K562 (cell line): Measurements from ENCODE around the gene KIAA0040. TPM values are rescaled to one million over a fixed set of nuclear protein-coding genes. Genes with fewer than 3 reads are reported as not detected.

ENCODE experiments used
- ATAC-seq: fragments of 200-7000 bp; cut with Tn5 transposase; 3 replicates; pipeline ENCODE4 v1.9.1; 2020; ENCODE audit warnings: moderate library complexity
- BruUV-seq: library from RNA; stranded (reverse); fragments of 400-500 nt; replicated peaks from 2 replicates; lab custom pipeline; 2021; lab: Mats Ljungman, UMichigan
- CTCF ChIA-PET: fragments of 300-600 bp; formaldehyde crosslinking; extraction: SDS; loops from one replicate; lab custom pipeline; 2021; ENCODE audit warnings: low intra/inter-chr PET ratio; lab: Yijun Ruan, JAX
- POLR2A ChIA-PET: fragments of 300-600, 350-650 bp; sonication (Branson Sonifier 250); formaldehyde crosslinking; extraction: SDS; loops from one replicate; lab custom pipeline; 2021; ENCODE audit warnings: antibody characterized with exemption, inconsistent platforms; lab: Yijun Ruan, JAX
- DNase-seq, 4 experiments: peaks; one replicate each; pipeline versions ENCODE4 v3.0.0 to v3.0.0-alpha.2; 2011 to 2018; ENCODE audit warnings: low spot score in 3 of 4, mixed read lengths in 3 of 4; ENCODE audit errors: extremely low read depth in 1 of 4
- FAIRE-seq: peaks from 2 replicates; lab custom pipeline; 2011; peaks lifted over from hg19 to GRCh38; lab: Jason Lieb, UNC
- H2AFZ ChIP-seq: 2 replicates; pipeline ENCODE4 v1.6.0; 2011; ENCODE audit warnings: low read depth, low read length, control low read depth, inconsistent platforms
- H3K27ac ChIP-seq: fragments of 200-600 bp; 3 replicates; pipeline ENCODE4 v1.8.0; 2011; ENCODE audit warnings: low read depth, mild to moderate bottlenecking, control low read depth, inconsistent platforms, low read length, moderate library complexity, mixed read lengths; ENCODE audit errors: extremely low read depth
- H3K27me3 ChIP-seq, 2 experiments: fragments of 300-600 bp in 1 of 2; 2 replicates in 1 of 2; 3 replicates in 1 of 2; pipeline versions ENCODE4 v1.6.0 to v1.8.0; 2011; ENCODE audit warnings: inconsistent platforms in 2 of 2, low read length in 2 of 2, mild to moderate bottlenecking in 1 of 2, mixed read lengths in 1 of 2, moderate library complexity in 1 of 2; ENCODE audit not compliant: control insufficient read depth in 2 of 2, insufficient read depth in 2 of 2
- H3K36me3 ChIP-seq: fragments of 300-600 bp; 3 replicates; pipeline ENCODE4 v1.8.0; 2011; ENCODE audit warnings: mild to moderate bottlenecking, low read length, inconsistent platforms; ENCODE audit not compliant: control insufficient read depth, insufficient read depth
- H3K4me1 ChIP-seq, 2 experiments: fragments of 200-600 bp in 1 of 2; replicated peaks in 1 of 2; 2 replicates in 1 of 2; 3 replicates in 1 of 2; pipeline versions ENCODE4 v1.5.1 to v1.8.0; 2011; ENCODE audit warnings: inconsistent platforms in 2 of 2, low read length in 2 of 2, mild to moderate bottlenecking in 1 of 2, mixed read lengths in 1 of 2, moderate library complexity in 1 of 2; ENCODE audit not compliant: control insufficient read depth in 2 of 2, insufficient read depth in 2 of 2
- H3K4me2 ChIP-seq: 2 replicates; pipeline ENCODE4 v1.6.1; 2011; ENCODE audit warnings: low read length, control low read depth, inconsistent platforms, mixed read lengths; ENCODE audit not compliant: insufficient read depth
- H3K4me3 ChIP-seq: fragments of 200-600 bp; sonication (generic), shearing (Covaris generic); 2 replicates; pipeline ENCODE4 v1.5.1; 2016; ENCODE audit warnings: control low read depth, inconsistent platforms
- H3K79me2 ChIP-seq: fragments of 200-600 bp; 3 replicates; pipeline ENCODE4 v1.8.0; 2011; ENCODE audit warnings: low read length, inconsistent platforms; ENCODE audit not compliant: control insufficient read depth, insufficient read depth
- H3K9ac ChIP-seq, 2 experiments: 2 replicates each; pipeline versions ENCODE4 v1.6.0 to v1.6.1; 2011; ENCODE audit warnings: low read depth in 2 of 2, low read length in 2 of 2, control low read depth in 1 of 2, inconsistent platforms in 1 of 2, mild to moderate bottlenecking in 1 of 2, mixed read lengths in 1 of 2; ENCODE audit not compliant: insufficient read depth in 1 of 2
- H3K9me1 ChIP-seq: one replicate; pipeline ENCODE4 v1.6.0; 2011; ENCODE audit warnings: inconsistent platforms, mild to moderate bottlenecking, low read length, moderate library complexity; ENCODE audit not compliant: control insufficient read depth, insufficient read depth
- H3K9me3 ChIP-seq: replicated peaks from 2 replicates; pipeline ENCODE4 v1.5.1; 2011; ENCODE audit warnings: low read depth, low read length, inconsistent platforms; ENCODE audit not compliant: control insufficient read depth, insufficient read depth
- H4K20me1 ChIP-seq: replicated peaks from 2 replicates; pipeline ENCODE4 v1.6.1; 2011; ENCODE audit warnings: low read length, inconsistent platforms, mixed read lengths; ENCODE audit not compliant: control insufficient read depth, insufficient read depth
- GATAD2A ChIP-seq: fragments of 450-650 bp; IDR thresholded peaks from 2 replicates; pipeline ENCODE4 v1.6.1; 2017
- HDAC1 ChIP-seq, 2 experiments: fragments of 450-650 bp; IDR thresholded peaks; 2 replicates each; pipeline ENCODE4 v1.6.1; 2016 to 2017; ENCODE audit warnings: inconsistent platforms in 1 of 2, mild to moderate bottlenecking in 1 of 2, moderate library complexity in 1 of 2
- HDAC6 ChIP-seq: IDR thresholded peaks from 2 replicates; pipeline ENCODE4 v1.6.1; 2012; ENCODE audit warnings: low read depth, mild to moderate bottlenecking, control low read depth, inconsistent platforms, low read length, moderate library complexity
- NR3C1 ChIP-seq: sonication (generic); formaldehyde crosslinking; IDR thresholded peaks from 2 replicates; pipeline ENCODE4 v1.8.1; 2022; ENCODE audit warnings: missing genetic modification reagents
- XRCC5 ChIP-seq: fragments of 200-400 bp; formaldehyde crosslinking; IDR thresholded peaks from 2 replicates; pipeline ENCODE4 v1.6.1; 2017; ENCODE audit warnings: low read depth, mild to moderate bottlenecking, low read length
- ZNF445 ChIP-seq: fragments of 250-450 bp; sonication (Bioruptor Pico); IDR thresholded peaks from 2 replicates; pipeline ENCODE4 v1.4.0; 2020; ENCODE audit warnings: low read depth, mild to moderate bottlenecking, moderate library complexity
- WGBS: fragments of 100-300 bp; shearing (Covaris generic); methylation state at CpG from one replicate; pipeline ENCODE4 v1.1.6; 2016; ENCODE audit warnings: low coverage, mixed read lengths; ENCODE audit not compliant: insufficient coverage; ENCODE audit errors: missing lambda C conversion rate; 5-methylcytosine and 5-hydroxymethylcytosine counted together
- in situ Hi-C: fragments of 300-500 bp; cut with MboI; formaldehyde crosslinking; loops from 4 replicates; pipeline ENCODE4 v1.15.0; 2018; ENCODE audit warnings: inconsistent platforms, mixed read lengths
- intact Hi-C: fragments of 100-400 bp; cut with micrococcal nuclease; formaldehyde crosslinking; loops from 2 replicates; pipeline ENCODE4 v1.14.2; 2022
- polyA plus RNA-seq, 8 experiments: library from polyadenylated mRNA; depleted of rRNA in 4 of 8; stranded (reverse) in 5 of 8; unstranded in 3 of 8; fragments of >200 nt; fragmentation: Nextera tagmentation in 2 of 8; fragmentation: Illumina TruSeq in 1 of 8; extraction: Ambion mirVana in 2 of 8; extraction: Trizol in 1 of 8; gene quantifications; 2 replicates each; pipeline versions ENCODE4 v1.2.1 to v1.2.3, GENCODE V29; 2011 to 2014; ENCODE audit warnings: inconsistent platforms in 1 of 8, missing spikeins in 1 of 8
- total RNA-seq, 7 experiments: library from RNA; depleted of rRNA in 6 of 7; stranded (reverse); fragments of >200 nt in 6 of 7; fragmentation: Illumina TruSeq in 2 of 7; extraction: Trizol in 2 of 7; gene quantifications; 2 replicates each; pipeline versions ENCODE4 v1.2.1 to v1.2.3, GENCODE V29; 2011 to 2021; ENCODE audit warnings: low replicate concordance in 1 of 7
- TF ChIP-seq, protein P1 (sequence below): fragments of 250-450 bp; sonication (Bioruptor Pico); IDR thresholded peaks from 2 replicates; pipeline ENCODE4 v1.5.0; 2021

Gene KIAA0040
- total and polyA plus RNA-seq, 9 of the 15 experiments (the other 6 are each of a cell fraction or from before 2014, with no cell fraction given), result 3.4 to 13.6 (median 7.1) TPM

DNA sequence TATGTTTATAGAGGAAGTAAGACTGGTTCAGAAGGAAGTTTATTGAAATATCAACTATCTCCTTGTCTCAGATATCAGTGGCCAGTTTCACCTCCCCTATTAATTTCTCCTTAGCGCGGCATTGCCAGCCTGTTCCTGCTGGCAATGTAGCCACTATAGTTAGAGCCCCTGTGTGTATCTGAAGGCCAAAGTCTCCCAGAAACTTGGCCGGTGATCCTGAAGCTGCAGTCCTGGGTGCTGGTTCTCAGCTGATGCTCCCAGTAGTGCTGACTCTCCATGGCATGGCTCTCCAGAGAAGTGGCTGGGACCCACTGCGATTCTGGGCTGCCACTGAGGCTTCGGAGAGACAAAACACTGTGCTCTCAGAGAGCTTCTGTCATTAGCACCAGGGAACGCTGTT is 65.0 kb downstream of the KIAA0040 start (continued):
- no peak for TF ChIP-seq ZNF445 (CRISPR knock-in tag)
- TF ChIP-seq, protein P1, sequence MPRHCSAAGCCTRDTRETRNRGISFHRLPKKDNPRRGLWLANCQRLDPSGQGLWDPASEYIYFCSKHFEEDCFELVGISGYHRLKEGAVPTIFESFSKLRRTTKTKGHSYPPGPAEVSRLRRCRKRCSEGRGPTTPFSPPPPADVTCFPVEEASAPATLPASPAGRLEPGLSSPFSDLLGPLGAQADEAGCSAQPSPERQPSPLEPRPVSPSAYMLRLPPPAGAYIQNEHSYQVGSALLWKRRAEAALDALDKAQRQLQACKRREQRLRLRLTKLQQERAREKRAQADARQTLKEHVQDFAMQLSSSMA, result no peak
- no peak for TF ChIP-seq HDAC1 (IDR thresholded peaks at IDR 0.05)
- no peak for TF ChIP-seq HDAC6

DNA sequence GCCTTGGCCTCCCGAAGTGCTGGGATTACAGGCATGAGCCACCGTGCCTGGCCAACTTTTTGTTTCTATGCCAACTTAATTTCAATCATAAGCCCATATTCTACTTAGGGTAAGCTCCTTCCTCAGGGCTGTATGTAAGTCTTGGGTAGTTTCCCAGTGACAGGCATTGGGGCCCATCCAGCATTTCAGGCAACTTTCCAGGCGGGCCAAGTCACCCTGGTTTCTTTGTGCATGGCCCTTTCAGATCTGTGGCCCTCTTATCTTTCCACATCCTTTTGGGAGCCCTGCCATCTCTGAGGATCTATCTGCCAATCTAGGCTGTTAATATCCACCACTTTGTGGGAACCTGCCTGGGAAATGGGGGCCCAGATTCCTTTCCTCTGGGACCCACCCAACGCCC is 66.2 kb downstream of the KIAA0040 start:
- no peaks in the 10 kb centered on the region for H3K9me1 ChIP-seq
- H3K4me1 ChIP-seq, result no peaks in the 10 kb centered on the region; a peak in 2 of 5 replicates
- DNase-seq (no peak), FAIRE-seq (no peak)
- no peaks in the 10 kb centered on the region for H4K20me1 ChIP-seq
- intact Hi-C loops, result loop anchor here (10.0 kb wide), 1 partner anchor 242 kb away; no protein-coding TSS in a partner anchor
- BruUV-seq, result no TSS peak
- CTCF ChIA-PET, result interaction anchor here (1.6 to 2.9 kb wide), 2 partner anchors 96 to 356 kb away, joined by 5 to 29 read pairs; no protein-coding TSS in a partner anchor
- H2AFZ ChIP-seq, result no peak overlapping the region
- no peak overlapping the region for H3K27ac ChIP-seq
- no peaks in the 10 kb centered on the region for H3K79me2 ChIP-seq
- no peak overlapping the region for H3K9ac ChIP-seq
- in situ Hi-C loops, result loop anchor here (5.0 kb wide), 2 partner anchors 84 to 359 kb away; no protein-coding TSS in a partner anchor
- H3K36me3 ChIP-seq, result no peaks in the 10 kb centered on the region
- no peak overlapping the region for H3K4me3 ChIP-seq
- 0% methylated on average over 4 of the region's 4 CpGs for WGBS
- no peak overlapping the region for H3K4me2 ChIP-seq
- no peaks in the 10 kb centered on the region for H3K9me3 ChIP-seq
- TF ChIP-seq XRCC5 (no peak), NR3C1 (CRISPR knock-in tag) (no peak), GATAD2A (no peak)
- TF ChIP-seq, all 486 proteins: peak for 0
- ATAC-seq, result no peak
- peaks cover 14 to 24% of the 10 kb centered on the region in 2 experiments; a peak in 4 of 5 replicates for H3K27me3 ChIP-seq
- POLR2A ChIA-PET, result no interaction called here
